Brain microvascular endothelial cell (primary cell): ENCODE data around the gene TADA3.

ENCODE experiments used
- DNase-seq: peaks from one replicate; pipeline ENCODE4 v3.0.0-alpha.2; 2020
- H3K27ac ChIP-seq: fragments of 250-450 bp; sonication (Bioruptor Pico); 2 replicates; pipeline ENCODE4 v1.5.1; 2020; ENCODE audit warnings: mild to moderate bottlenecking, moderate library complexity
- H3K27me3 ChIP-seq: fragments of 250-450 bp; sonication (Bioruptor Pico); replicated peaks from 2 replicates; pipeline ENCODE4 v1.5.1; 2020; ENCODE audit warnings: mild to moderate bottlenecking
- H3K36me3 ChIP-seq: fragments of 250-450 bp; sonication (Bioruptor Pico); replicated peaks from 2 replicates; pipeline ENCODE4 v1.5.1; 2020; ENCODE audit warnings: mild to moderate bottlenecking
- H3K4me3 ChIP-seq: 2 replicates; pipeline ENCODE4 v1.5.1; 2011; ENCODE audit warnings: low read depth, mild to moderate bottlenecking, control low read depth, low read length, moderate library complexity
- in situ Hi-C: cut with HindIII; loops from 2 replicates; pipeline ENCODE4 v1.10.0; 2017; ENCODE audit warnings: low sequenced_read_pairs, low pct_ligation_motif_present
- TF ChIP-seq, protein P1 (sequence below): IDR thresholded peaks from 2 replicates; pipeline ENCODE4 v1.5.1; 2011; ENCODE audit warnings: low read depth, mild to moderate bottlenecking, moderate library complexity, low read length, control low read depth, inconsistent platforms; ENCODE audit errors: missing control alignments

The TADA3 gene

DNA sequence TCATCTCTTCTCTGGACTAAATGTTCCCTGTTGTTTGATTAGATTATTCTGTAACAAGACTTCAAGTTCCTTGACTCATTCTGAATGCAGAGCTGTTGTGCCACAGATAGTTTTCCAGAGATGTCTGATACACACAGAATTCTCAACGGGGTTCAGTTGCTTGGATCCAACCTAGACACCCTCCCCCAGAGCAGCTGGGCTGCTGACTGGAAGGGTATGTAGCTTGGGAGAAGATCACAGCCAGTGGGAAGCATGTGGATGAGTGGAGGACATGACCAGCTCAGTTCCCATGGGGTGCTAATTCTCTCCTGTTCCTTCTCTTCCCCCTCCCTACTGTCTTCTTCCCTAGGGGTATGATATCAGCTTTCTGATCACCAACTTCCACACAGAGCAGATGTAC is 11.2 kb upstream of the TADA3 start:
- no peak overlapping the region for H3K27ac ChIP-seq
- in situ Hi-C loops = no loop called here
- H3K4me3 ChIP-seq = no peak overlapping the region
- H3K36me3 ChIP-seq = peaks cover 84% of the 10 kb centered on the region
- no peaks in the 10 kb centered on the region for H3K27me3 ChIP-seq
- TF ChIP-seq, protein P1, sequence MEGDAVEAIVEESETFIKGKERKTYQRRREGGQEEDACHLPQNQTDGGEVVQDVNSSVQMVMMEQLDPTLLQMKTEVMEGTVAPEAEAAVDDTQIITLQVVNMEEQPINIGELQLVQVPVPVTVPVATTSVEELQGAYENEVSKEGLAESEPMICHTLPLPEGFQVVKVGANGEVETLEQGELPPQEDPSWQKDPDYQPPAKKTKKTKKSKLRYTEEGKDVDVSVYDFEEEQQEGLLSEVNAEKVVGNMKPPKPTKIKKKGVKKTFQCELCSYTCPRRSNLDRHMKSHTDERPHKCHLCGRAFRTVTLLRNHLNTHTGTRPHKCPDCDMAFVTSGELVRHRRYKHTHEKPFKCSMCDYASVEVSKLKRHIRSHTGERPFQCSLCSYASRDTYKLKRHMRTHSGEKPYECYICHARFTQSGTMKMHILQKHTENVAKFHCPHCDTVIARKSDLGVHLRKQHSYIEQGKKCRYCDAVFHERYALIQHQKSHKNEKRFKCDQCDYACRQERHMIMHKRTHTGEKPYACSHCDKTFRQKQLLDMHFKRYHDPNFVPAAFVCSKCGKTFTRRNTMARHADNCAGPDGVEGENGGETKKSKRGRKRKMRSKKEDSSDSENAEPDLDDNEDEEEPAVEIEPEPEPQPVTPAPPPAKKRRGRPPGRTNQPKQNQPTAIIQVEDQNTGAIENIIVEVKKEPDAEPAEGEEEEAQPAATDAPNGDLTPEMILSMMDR = no peak
- DNase-seq = no peak

- in situ Hi-C loops = no loop called here
- peaks cover 76% of the 10 kb centered on the region for H3K36me3 ChIP-seq
Measured at GRCh38 chr3:9800529-9800928, 8.3 kb upstream of the TADA3 start.

GRCh38 chr3:9797196-9797945 is 5.1 kb upstream of the TADA3 start:
- TF ChIP-seq, protein P1 = no peak
- peaks cover 59% of the 10 kb centered on the region for H3K36me3 ChIP-seq
- H3K27me3 ChIP-seq = no peaks in the 10 kb centered on the region
- in situ Hi-C loops = no loop called here
- H3K27ac ChIP-seq = no peak overlapping the region
- DNase-seq = no peak
- H3K4me3 ChIP-seq = no peak overlapping the region

More at GRCh38 chr3:9800529-9800928, 8.3 kb upstream of the TADA3 start:
- TF ChIP-seq, protein P1 = peak; percentile 47
- no peak for DNase-seq
- Histone ChIP-seq H3K4me3 (no peak overlapping the region), H3K27me3 (no peaks in the 10 kb centered on the region), H3K27ac (no peak overlapping the region)

DNA sequence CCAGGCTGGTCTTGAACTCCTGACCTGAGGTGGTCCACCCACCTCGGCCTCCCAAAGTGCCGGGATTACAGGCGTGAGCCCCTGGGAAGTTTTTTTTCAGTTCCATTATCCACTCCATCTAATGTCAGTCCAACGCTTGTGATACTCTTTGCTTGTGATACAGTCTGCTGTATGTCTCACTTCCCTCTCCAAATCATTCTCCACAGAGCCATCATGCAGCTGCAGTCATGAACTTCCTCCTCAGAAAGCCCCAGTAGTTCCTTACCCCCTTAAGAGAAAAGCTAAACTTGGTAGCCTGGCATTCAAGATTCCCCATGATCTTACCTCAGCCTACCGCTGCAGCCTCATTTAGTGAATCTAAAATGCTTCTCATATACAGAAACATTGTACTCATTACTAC is 2.9 kb upstream of the TADA3 start:
- no peak for DNase-seq
- Histone ChIP-seq H3K27me3 (no peaks in the 10 kb centered on the region), H3K27ac (no peak overlapping the region), H3K4me3 (no peak overlapping the region), H3K36me3 (peaks cover 45% of the 10 kb centered on the region)
- in situ Hi-C loops = no loop called here
- TF ChIP-seq, protein P1 = no peak

DNA sequence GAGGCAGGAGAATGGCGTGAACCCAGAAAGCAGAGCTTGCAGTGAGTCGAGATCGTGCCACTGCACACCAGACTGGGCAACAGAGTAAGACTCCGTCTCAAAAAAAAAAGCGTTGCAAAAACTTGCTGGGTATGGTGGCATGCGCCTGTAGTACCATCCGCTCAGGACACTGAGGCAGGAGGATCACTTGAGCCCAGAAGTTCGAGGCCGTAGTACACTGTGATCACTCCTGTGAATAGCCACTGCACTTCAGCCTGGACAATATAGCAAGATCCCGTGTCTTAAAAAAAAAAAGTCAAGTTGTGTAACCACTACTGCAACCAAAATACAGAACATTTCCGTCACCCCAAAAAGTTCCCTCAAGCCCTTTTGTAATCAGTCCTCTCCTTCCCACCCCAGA is 2.1 kb upstream of the TADA3 start:
- Histone ChIP-seq H3K36me3 (peaks cover 41% of the 10 kb centered on the region), H3K27me3 (no peaks in the 10 kb centered on the region), H3K4me3 (no peak overlapping the region), H3K27ac (no peak overlapping the region)
- no peak for DNase-seq
- in situ Hi-C loops = no loop called here
- TF ChIP-seq, protein P1 = no peak
